ENCODE results near the gene ATP6V1G1.

GRCh38 chr9:114634387-114634786 is 46.8 kb downstream of the ATP6V1G1 start:
- TF ChIP-seq CTCF (conservative IDR thresholded peaks at IDR 0.05) (no peak), EZH2 (IDR thresholded peaks at IDR 0.05; ENCODE audit: low read depth) (no peak)

Measured in PC-9 (cell line).